Muscle of leg (tissue), 11 donors: Measurements from ENCODE around the gene DBH. TPM values are rescaled to one million over a fixed set of nuclear protein-coding genes. Genes with fewer than 3 reads are reported as not detected.

ENCODE experiments used
- DNase-seq: peaks from one replicate; pipeline ENCODE4 v3.0.0; 2013
- H3K27ac ChIP-seq: one replicate; pipeline ENCODE4 v1.5.1; 2013; ENCODE audit warnings: mild to moderate bottlenecking, low read length, control low read depth
- H3K27me3 ChIP-seq: one replicate; pipeline ENCODE4 v1.6.1; 2013; ENCODE audit warnings: low read length; ENCODE audit not compliant: control insufficient read depth, insufficient read depth
- H3K36me3 ChIP-seq: one replicate; pipeline ENCODE4 v1.6.1; 2013; ENCODE audit warnings: low read length; ENCODE audit not compliant: control insufficient read depth, insufficient read depth
- H3K4me1 ChIP-seq: one replicate; pipeline ENCODE4 v1.6.1; 2013; ENCODE audit warnings: low read length; ENCODE audit not compliant: control insufficient read depth, insufficient read depth
- H3K4me3 ChIP-seq: one replicate; pipeline ENCODE4 v1.5.1; 2013; ENCODE audit warnings: low read length, control low read depth
- H3K9me3 ChIP-seq: replicated peaks from 2 replicates; pipeline ENCODE4 v1.6.1; 2013; ENCODE audit warnings: low read depth, low read length; ENCODE audit not compliant: control insufficient read depth
- WGBS: methylation state at CpG from one replicate; pipeline ENCODE4 v1.1.5; 2013; ENCODE audit warnings: missing lambda C conversion rate; ENCODE audit not compliant: insufficient coverage; 5-methylcytosine and 5-hydroxymethylcytosine counted together
- polyA plus RNA-seq, 8 donors: library from polyadenylated mRNA; unstranded; fragments of 120-200 nt; gene quantifications; one replicate each; pipeline versions ENCODE4 v1.2.1 to v1.2.3, GENCODE V29; 2013; ENCODE audit warnings: inconsistent platforms in 1 of 8, low replicate concordance in 1 of 8; ENCODE audit not compliant: insufficient read length in 8 of 8, insufficient read depth in 1 of 8
- total RNA-seq: library from RNA; stranded (reverse); fragments of 120-200 nt; gene quantifications from one replicate; pipeline ENCODE4 v1.2.4, GENCODE V29; 2013

DBH gene
- total and polyA plus RNA-seq, 9 donors: 0.48 to 0.87 (median 0.64) TPM; not detected in 1

DNA sequence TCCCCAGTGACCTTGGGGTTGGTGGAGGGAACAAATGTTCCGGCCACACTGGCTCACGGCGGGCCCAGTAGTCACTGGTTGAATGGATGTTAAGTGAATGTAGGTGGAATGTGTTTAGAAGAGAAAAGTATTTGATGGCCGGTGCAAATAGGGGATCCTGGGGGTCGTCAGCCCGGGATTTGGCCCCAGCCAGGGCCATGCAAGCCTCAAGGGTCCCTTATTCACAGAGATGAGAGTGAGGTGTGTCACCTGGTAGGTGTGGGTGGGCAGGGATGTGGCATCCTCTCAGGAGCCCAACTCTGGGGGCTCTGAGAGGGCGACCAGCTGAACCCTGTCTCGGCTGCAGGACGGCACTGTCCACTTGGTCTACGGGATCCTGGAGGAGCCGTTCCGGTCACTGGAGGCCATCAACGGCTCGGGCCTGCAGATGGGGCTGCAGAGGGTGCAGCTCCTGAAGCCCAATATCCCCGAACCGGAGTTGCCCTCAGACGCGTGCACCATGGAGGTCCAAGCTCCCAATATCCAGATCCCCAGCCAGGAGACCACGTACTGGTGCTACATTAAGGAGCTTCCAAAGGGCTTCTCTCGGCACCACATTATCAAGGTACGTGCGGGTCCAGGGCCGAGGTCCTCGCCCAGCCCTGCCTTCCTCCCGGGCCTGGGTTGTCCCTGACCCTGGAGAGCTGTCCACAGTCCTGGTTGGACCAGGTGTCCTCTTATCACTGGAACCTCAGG, 5.9 kb downstream of the DBH start:
- Histone ChIP-seq H3K27ac (no peak overlapping the region), H3K9me3 (no peaks in the 10 kb centered on the region), H3K36me3 (no peaks in the 10 kb centered on the region), H3K27me3 (peaks cover 23% of the 10 kb centered on the region), H3K4me1 (peaks cover 9% of the 10 kb centered on the region), H3K4me3 (no peak overlapping the region)
- 92% methylated on average over 22 of the region's 25 CpGs for WGBS
- DNase-seq: no peak

DNA sequence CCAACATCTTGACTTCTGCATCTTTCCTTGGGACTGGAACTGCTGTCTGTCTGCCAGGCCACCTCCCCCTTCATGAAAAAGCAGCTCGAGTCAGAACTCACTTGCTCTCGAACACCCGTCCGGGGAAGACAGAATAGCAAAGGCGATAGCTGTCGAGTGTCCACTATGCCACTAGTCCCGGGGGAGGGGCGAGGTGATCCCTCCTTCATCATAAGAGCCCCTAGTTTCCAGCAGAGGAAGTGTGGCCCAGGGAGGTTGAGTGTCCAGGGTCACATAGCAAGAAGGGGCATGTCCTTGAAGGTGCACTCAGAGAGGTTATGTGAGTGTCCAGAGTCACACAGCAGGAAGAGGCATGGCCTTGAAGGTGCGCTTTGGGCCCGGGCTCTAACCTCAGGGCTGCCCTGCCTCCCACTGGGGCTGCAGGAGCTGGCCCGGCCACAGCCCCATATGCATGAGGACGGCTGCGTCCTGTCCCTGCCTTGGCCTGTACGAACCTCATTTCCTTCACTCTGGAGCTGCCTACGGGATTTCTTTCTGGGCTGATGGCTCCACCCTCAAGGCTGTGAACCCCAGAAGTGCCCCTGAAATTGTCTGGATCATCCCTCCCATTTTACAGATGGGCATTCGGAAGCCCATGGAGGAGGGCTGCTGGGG, 6.7 kb downstream of the DBH start:
- H3K4me1 ChIP-seq: peaks cover 9% of the 10 kb centered on the region
- H3K27ac ChIP-seq: no peak overlapping the region
- no peak for DNase-seq
- H3K27me3 ChIP-seq: peaks cover 17% of the 10 kb centered on the region
- WGBS: 53% methylated on average over 6 of the region's 16 CpGs
- no peaks in the 10 kb centered on the region for H3K9me3 ChIP-seq
- no peak overlapping the region for H3K4me3 ChIP-seq
- no peaks in the 10 kb centered on the region for H3K36me3 ChIP-seq

DNA sequence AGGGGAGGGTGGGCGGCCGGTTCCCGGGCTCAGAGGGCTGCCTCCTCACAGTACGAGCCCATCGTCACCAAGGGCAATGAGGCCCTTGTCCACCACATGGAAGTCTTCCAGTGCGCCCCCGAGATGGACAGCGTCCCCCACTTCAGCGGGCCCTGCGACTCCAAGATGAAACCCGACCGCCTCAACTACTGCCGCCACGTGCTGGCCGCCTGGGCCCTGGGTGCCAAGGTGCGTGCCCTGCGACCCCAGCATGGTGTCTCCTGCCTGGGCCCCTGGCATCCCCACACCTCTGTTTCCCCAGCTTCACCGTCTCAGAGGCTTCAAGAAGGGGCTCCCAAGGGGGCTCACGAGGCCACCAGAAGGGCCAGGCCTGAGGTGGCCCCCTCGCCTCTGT, 7.2 kb downstream of the DBH start:
- Histone ChIP-seq H3K27me3 (peaks cover 20% of the 10 kb centered on the region), H3K9me3 (no peaks in the 10 kb centered on the region), H3K4me1 (peaks cover 8% of the 10 kb centered on the region), H3K36me3 (no peaks in the 10 kb centered on the region), H3K27ac (no peak overlapping the region), H3K4me3 (no peak overlapping the region)
- WGBS: 88% methylated on average over 17 of the region's 20 CpGs
- no peak for DNase-seq

DNA sequence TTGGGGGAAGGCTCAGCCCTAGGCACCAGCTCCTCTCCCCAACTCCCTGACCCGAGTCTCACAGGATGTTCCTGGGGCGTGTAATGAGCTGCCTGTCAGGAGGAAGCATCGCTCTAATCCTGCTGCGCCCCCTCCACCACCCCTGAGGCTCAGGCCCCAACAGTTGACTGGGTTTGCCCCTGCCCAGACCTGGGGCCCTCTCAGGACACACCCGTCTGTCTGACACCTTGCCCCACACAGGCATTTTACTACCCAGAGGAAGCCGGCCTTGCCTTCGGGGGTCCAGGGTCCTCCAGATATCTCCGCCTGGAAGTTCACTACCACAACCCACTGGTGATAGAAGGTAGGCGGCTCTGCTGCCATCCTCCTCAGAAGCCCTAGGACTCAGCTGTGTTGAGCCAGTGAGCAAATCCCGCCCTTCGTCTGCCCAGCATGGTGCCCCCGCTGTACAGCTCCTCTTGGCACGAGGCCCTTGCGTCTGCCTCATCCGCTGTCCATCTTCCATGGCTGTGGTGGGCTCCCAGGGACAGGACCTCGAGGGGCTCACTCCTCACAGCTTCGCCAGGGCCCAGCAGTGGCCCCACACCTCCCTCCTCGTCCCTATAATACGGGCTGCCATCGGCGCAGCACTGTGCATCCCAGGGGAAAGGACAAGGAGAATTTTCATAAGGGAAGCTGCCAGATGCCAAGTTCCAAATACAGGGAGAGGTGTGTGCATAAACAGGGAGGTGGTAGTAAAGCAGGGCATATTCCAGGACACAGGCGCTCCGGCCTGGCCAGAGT, 8.0 kb downstream of the DBH start:
- no peak overlapping the region for H3K4me3 ChIP-seq
- peaks cover 2% of the 10 kb centered on the region for H3K4me1 ChIP-seq
- no peaks in the 10 kb centered on the region for H3K9me3 ChIP-seq
- no peaks in the 10 kb centered on the region for H3K36me3 ChIP-seq
- H3K27ac ChIP-seq: no peak overlapping the region
- DNase-seq: no peak
- peaks cover 22% of the 10 kb centered on the region for H3K27me3 ChIP-seq
- WGBS: 73% methylated on average over 18 of the region's 23 CpGs

DNA sequence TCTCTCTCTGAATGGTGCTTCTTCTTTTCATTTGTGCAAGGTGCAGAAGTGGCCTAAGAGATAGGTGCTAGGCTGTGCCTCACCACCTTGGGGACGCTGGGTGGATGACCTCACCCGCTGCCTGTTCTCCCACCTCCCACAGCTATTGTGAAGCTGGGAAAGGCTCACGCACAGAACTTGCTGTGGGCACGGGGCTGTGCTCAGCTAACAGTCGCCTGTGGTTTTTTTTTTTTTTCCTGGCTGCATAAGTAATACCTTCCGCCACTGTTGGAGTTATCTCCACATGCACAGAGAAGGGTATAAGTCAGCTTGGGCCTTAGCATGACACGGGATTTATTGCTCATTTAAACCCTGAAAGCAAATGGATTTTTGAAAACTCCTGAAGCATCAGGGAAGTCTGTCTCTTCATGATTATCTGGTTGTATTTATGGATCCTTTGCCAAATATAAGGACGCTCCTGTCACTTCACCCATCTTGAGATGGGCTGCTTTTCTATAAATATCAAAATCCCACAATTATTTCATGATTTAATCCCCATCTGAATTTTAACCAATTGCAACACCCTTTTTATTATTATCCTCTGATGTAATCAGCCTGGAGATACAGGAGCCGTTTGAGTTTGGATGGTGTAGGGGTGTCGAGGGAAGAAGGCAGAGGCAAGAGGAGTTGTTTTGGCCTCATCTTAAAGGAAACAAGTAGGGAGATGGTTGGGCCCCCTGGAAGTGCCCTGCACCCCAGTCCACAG, 9.0 kb downstream of the DBH start:
- H3K9me3 ChIP-seq: no peaks in the 10 kb centered on the region
- no peak for DNase-seq
- H3K27ac ChIP-seq: no peak overlapping the region
- H3K4me1 ChIP-seq: peaks cover 2% of the 10 kb centered on the region
- H3K27me3 ChIP-seq: peaks cover 26% of the 10 kb centered on the region
- WGBS: 73% methylated on average over 2 of the region's 10 CpGs
- no peak overlapping the region for H3K4me3 ChIP-seq
- no peaks in the 10 kb centered on the region for H3K36me3 ChIP-seq

DNA sequence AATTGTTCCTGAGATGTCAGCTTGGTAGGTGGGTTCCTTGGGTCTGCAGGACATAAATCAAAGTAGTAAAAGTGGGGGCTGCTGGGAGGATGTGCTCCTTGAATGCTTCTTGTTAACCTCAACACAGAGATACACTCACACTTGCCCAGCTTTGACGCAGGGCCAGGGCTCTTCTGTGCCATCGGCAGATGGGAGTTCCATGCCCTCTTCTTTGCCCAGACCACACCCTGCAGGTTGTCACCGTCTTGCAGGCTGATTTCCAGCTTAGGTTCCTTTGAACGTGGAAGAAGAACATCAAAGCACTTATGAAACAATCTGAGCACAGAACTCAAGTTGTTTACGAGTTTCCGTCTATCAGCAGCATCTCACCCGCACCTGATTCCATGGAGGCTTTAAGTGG, 11.0 kb downstream of the DBH start:
- H3K27ac ChIP-seq: no peak overlapping the region
- H3K9me3 ChIP-seq: no peaks in the 10 kb centered on the region
- H3K36me3 ChIP-seq: no peaks in the 10 kb centered on the region
- H3K27me3 ChIP-seq: peaks cover 27% of the 10 kb centered on the region
- no peak overlapping the region for H3K4me3 ChIP-seq
- no peak for DNase-seq
- no peaks in the 10 kb centered on the region for H3K4me1 ChIP-seq
- 58% methylated on average over 7 of the region's 7 CpGs for WGBS

DNA sequence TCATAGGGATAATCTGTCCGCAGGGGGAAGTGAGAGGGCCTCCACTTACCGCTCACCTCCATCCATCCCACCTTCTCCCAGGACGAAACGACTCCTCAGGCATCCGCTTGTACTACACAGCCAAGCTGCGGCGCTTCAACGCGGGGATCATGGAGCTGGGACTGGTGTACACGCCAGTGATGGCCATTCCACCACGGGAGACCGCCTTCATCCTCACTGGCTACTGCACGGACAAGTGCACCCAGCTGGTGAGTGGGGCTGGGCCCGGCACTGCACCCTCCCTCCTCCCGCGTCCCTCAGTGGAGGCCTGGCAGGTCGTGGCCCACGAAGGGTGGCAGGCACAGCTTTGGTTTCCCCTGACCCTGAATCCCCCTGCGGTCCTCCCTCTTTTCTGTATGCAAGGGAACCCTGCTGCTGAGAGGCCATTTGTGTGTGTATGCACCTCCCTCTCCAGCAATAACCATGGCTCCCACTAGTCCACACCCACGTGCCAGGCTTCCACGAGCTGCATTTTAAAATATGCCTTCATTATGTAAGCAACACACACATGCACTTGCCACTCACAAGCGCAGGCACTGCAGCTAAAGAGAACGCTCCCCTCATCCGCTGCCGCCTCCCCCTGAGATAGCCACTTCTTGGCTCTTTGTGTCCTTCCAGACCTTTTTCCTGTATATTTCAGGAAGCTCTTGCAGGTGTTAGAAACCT, 11.8 kb downstream of the DBH start:
- no peak overlapping the region for H3K27ac ChIP-seq
- WGBS: 77% methylated on average over 21 of the region's 25 CpGs
- no peaks in the 10 kb centered on the region for H3K9me3 ChIP-seq
- H3K36me3 ChIP-seq: no peaks in the 10 kb centered on the region
- H3K4me3 ChIP-seq: no peak overlapping the region
- DNase-seq: no peak
- H3K4me1 ChIP-seq: no peaks in the 10 kb centered on the region
- peaks cover 27% of the 10 kb centered on the region for H3K27me3 ChIP-seq

DNA sequence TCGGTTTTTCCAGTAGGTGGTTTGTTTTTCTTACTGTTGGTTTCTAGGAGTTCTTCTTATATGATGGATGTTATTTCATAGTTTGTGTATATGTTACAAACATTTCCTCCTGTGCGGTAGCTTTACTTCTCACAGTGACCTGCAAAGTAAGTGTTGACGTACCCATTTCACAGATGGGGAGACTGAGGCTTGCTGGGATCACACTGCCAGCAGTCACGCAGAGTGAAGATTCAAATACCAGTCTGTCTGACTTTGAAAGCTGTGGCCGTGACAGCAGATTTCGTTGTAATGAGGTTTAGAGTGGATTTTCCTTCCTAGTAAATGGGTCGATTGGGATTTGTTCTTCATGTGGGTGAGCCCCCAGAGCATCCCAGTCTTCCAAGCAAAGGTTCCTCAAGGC, 13.0 kb downstream of the DBH start:
- WGBS: 93% methylated on average over 4 of the region's 7 CpGs
- Histone ChIP-seq H3K9me3 (no peaks in the 10 kb centered on the region), H3K36me3 (no peaks in the 10 kb centered on the region), H3K4me3 (no peak overlapping the region), H3K4me1 (no peaks in the 10 kb centered on the region), H3K27me3 (peaks cover 32% of the 10 kb centered on the region), H3K27ac (no peak overlapping the region)
- DNase-seq: no peak

DNA sequence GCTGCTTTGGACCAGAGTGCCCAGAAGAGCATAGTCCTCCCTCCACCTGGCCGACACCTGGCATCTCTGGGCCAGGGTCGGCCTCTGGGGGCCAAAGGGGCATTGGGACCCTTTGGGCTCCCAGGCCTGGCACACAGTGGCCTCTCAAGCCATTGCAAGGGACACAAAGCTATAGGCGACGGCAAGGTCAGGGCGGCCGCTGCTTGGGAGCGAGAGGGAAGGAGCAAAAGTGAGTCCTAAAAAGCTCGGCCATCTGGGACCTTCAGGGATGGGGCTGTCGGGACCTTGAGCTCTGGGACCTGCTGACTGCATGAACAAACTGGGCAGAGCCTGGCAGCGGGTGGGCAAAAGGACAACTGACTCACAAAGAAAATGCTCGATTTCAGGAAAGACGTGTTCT, 13.9 kb downstream of the DBH start:
- no peak for DNase-seq
- H3K4me1 ChIP-seq: no peaks in the 10 kb centered on the region
- peaks cover 37% of the 10 kb centered on the region for H3K27me3 ChIP-seq
- H3K4me3 ChIP-seq: no peak overlapping the region
- H3K9me3 ChIP-seq: no peaks in the 10 kb centered on the region
- no peaks in the 10 kb centered on the region for H3K36me3 ChIP-seq
- H3K27ac ChIP-seq: no peak overlapping the region
- WGBS: 80% methylated on average over 12 of the region's 12 CpGs
